ENCODE results near the gene SRM. TPM values are rescaled to one million over a fixed set of nuclear protein-coding genes. Genes with fewer than 3 reads are reported as not detected.
"Not testable (repeated sequence)": the region's sequence is repeated elsewhere in the genome, so short reads cannot be mapped to it uniquely, and the experiment has no call there.

Gene SRM
- total and polyA plus RNA-seq, 8 donors = 35.2 to 123 (median 55.1) TPM

- Histone ChIP-seq H3K9me3 (no peaks in the 10 kb centered on the region), H3K4me3 (no peak overlapping the region), H3K4me1 (no peaks in the 10 kb centered on the region), H3K36me3 (no peaks in the 10 kb centered on the region), H3K27me3 (no peaks in the 10 kb centered on the region), H3K27ac (no peak overlapping the region)
- ATAC-seq = no peak
- intact Hi-C loops (cut with DNase I) = no loop called here
- TF ChIP-seq CTCF (IDR thresholded peaks at IDR 0.05) = no peak
- DNase-seq = no peak
Measured at GRCh38 chr1:11044849-11045427, 14.9 kb downstream of the SRM start.

DNA sequence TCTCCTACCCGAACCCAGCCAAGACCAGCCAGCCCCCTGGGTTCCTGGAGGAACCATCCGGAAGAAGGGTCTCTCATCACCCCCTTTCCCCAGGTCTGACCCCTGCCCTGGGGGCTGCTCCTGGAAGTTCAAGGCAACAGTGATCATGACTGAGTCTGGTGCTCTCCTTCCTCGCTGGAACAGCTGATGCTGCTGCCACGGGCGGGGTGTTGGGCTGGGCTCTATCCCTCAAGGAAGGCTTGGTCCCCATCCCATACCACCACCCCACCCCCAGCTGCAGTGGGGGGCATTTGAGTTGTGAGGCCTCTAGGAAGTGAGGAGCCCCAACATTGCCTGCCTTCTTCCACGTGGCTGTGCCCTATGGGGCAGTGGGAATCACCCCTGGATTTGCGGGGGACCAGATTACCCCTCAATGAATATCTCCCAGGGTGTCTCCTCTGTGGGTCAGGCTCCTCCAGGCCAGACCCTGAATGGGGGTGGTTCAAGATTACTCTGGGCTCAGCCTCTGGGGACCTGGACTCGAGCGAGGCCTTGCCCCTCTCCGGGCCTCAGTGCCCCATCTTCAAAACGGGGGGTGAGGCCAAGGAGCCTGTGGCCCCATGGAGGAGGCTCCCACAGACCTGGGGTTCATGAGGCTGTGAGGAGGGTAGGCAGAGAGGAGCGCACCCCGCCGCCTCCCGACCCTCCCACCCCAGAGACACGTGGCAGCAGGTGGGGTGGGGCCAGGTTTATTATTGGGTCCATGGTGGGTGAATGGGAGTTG lies 15.6 kb downstream of the SRM start:
- H3K36me3 ChIP-seq = no peaks in the 10 kb centered on the region
- no peaks in the 10 kb centered on the region for H3K9me3 ChIP-seq
- H3K4me1 ChIP-seq = no peaks in the 10 kb centered on the region
- TF ChIP-seq CTCF (IDR thresholded peaks at IDR 0.05) = no peak
- DNase-seq (no peak), ATAC-seq (no peak)
- intact Hi-C loops (cut with DNase I) = no loop called here
- no peaks in the 10 kb centered on the region for H3K27me3 ChIP-seq
- no peak overlapping the region for H3K4me3 ChIP-seq
- H3K27ac ChIP-seq = no peak overlapping the region

DNA sequence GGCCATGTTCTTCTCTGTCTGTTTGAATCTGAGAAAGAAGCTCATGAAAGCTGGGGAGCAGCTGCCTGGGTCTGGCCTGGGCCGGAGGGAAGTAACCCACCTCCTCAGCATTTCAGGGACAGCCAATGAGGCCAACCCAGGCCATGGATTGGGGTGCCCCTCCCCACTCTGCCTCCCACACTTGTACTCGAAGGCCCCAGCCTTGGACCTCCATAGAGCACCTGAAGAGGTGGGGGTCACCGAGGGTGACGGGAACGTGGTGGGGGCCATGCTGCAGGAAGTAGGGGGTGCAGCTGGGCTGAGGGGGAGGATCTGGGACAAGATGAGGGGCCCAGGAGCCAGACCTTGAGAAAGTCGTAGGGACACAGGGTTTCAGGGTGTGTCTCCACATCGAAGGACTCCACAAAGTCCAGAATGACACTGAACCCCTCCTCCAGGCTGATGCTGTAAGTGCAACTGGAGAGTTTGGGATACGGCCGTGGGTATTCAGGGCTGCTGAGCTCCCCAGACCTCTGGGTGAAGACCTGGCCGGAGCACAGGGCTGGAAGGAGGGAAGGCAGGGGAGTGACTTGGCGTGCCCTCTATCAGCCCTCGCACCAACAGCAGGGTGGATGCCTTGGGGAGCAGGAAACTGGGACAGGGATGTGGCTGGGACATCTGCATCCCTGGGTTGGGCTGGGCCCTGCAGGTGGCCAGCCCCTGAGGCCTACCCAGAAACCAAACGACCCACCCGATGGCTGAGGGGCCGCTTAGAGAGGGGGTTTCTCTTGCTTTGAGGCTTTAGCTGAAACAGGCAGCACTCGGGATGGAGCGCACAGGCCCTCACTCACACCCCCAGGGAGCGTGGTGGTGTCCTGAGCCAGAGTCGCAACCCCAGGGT lies 16.6 kb downstream of the SRM start:
- H3K4me1 ChIP-seq = no peaks in the 10 kb centered on the region
- intact Hi-C loops (cut with DNase I) = no loop called here
- no peaks in the 10 kb centered on the region for H3K36me3 ChIP-seq
- no peaks in the 10 kb centered on the region for H3K9me3 ChIP-seq
- DNase-seq = no peak
- H3K27ac ChIP-seq = no peak overlapping the region
- no peak for TF ChIP-seq CTCF (IDR thresholded peaks at IDR 0.05)
- ATAC-seq = no peak
- no peak overlapping the region for H3K4me3 ChIP-seq
- H3K27me3 ChIP-seq = peaks cover 0 to 9% of the 10 kb centered on the region in 2 donors

- no peak for DNase-seq
- intact Hi-C loops (cut with DNase I) = no loop called here
- Histone ChIP-seq H3K9me3 (no peaks in the 10 kb centered on the region), H3K27ac (no peak overlapping the region), H3K4me1 (peaks cover 0 to 4% of the 10 kb centered on the region in 2 donors), H3K36me3 (no peaks in the 10 kb centered on the region), H3K4me3 (no peak overlapping the region), H3K27me3 (peaks cover 0 to 11% of the 10 kb centered on the region in 2 donors)
- no peak for TF ChIP-seq CTCF (IDR thresholded peaks at IDR 0.05)
- ATAC-seq = no peak
Measured at GRCh38 chr1:11042065-11042464, 17.8 kb downstream of the SRM start.

GRCh38 chr1:11041048-11041447 lies 18.8 kb downstream of the SRM start:
- no peak overlapping the region for H3K27ac ChIP-seq
- peaks cover 0 to 11% of the 10 kb centered on the region in 2 donors for H3K27me3 ChIP-seq
- intact Hi-C loops (cut with DNase I) = no loop called here
- peaks cover 0 to 4% of the 10 kb centered on the region in 2 donors for H3K4me1 ChIP-seq
- no peak for TF ChIP-seq CTCF (IDR thresholded peaks at IDR 0.05)
- H3K36me3 ChIP-seq = no peaks in the 10 kb centered on the region
- H3K4me3 ChIP-seq = no peak overlapping the region
- DNase-seq (no peak), ATAC-seq (no peak)
- H3K9me3 ChIP-seq = no peaks in the 10 kb centered on the region

GRCh38 chr1:11040105-11040429 lies 19.8 kb downstream of the SRM start:
- H3K27ac ChIP-seq; H3K36me3 ChIP-seq; intact Hi-C loops (cut with DNase I): not testable (repeated sequence)

More at GRCh38 chr1:11040105-11040429, 19.8 kb downstream of the SRM start:
- not testable (repeated sequence) for ATAC-seq, H3K9me3 ChIP-seq, H3K4me3 ChIP-seq, DNase-seq, H3K4me1 ChIP-seq
- H3K27me3 ChIP-seq = peaks cover 0 to 11% of the 10 kb centered on the region in 2 donors

Measured in left lung (tissue), 10 donors.